ENCODE results near the gene PIP5K1B. TPM values are rescaled to one million over a fixed set of nuclear protein-coding genes. Genes with fewer than 3 reads are reported as not detected.

The PIP5K1B gene
- total RNA-seq, 2 experiments from 2014 or later, result 0.13 to 0.16 TPM

- Mint-ChIP-seq H3K4me1 (ENCODE audit: low read depth) (no peaks in the 10 kb centered on the region), H3K27me3 (ENCODE audit: low read depth) (peaks cover 16% of the 10 kb centered on the region), H3K9me3 (ENCODE audit: insufficient read depth) (no peaks in the 10 kb centered on the region), H3K4me3 (no peak overlapping the region), H3K36me3 (ENCODE audit: low read depth) (no peaks in the 10 kb centered on the region), H3K27ac (no peak overlapping the region)
- CTCF ChIA-PET, result no interaction called here
- no peak for DNase-seq
- POLR2A ChIA-PET, result no interaction called here
- ATAC-seq, result no peak
Observed at GRCh38 chr9:68726489-68726888, 21.4 kb downstream of the PIP5K1B start.

- ChIA-PET CTCF (no interaction called here), POLR2A (no interaction called here)
- no peak for ATAC-seq
- Mint-ChIP-seq H3K9me3 (ENCODE audit: insufficient read depth) (no peaks in the 10 kb centered on the region), H3K4me1 (ENCODE audit: low read depth) (no peaks in the 10 kb centered on the region), H3K27me3 (ENCODE audit: low read depth) (peaks cover 17% of the 10 kb centered on the region), H3K36me3 (ENCODE audit: low read depth) (no peaks in the 10 kb centered on the region), H3K4me3 (no peak overlapping the region), H3K27ac (no peak overlapping the region)
- no peak for DNase-seq
Observed at GRCh38 chr9:68727636-68728035, 22.6 kb downstream of the PIP5K1B start.

- POLR2A ChIA-PET, result no interaction called here
- CTCF ChIA-PET, result no interaction called here
- DNase-seq (no peak), ATAC-seq (no peak)
- Mint-ChIP-seq H3K4me3 (no peak overlapping the region), H3K9me3 (ENCODE audit: insufficient read depth) (no peaks in the 10 kb centered on the region), H3K36me3 (ENCODE audit: low read depth) (no peaks in the 10 kb centered on the region), H3K27me3 (ENCODE audit: low read depth) (peaks cover 19% of the 10 kb centered on the region), H3K27ac (no peak overlapping the region), H3K4me1 (ENCODE audit: low read depth) (no peaks in the 10 kb centered on the region)
Observed at GRCh38 chr9:68728731-68729130, 23.7 kb downstream of the PIP5K1B start.

GRCh38 chr9:68730570-68731235 lies 25.7 kb downstream of the PIP5K1B start:
- no peak for DNase-seq
- Mint-ChIP-seq H3K4me1 (ENCODE audit: low read depth) (no peaks in the 10 kb centered on the region), H3K36me3 (ENCODE audit: low read depth) (no peaks in the 10 kb centered on the region), H3K27me3 (ENCODE audit: low read depth) (peaks cover 19% of the 10 kb centered on the region), H3K4me3 (no peak overlapping the region), H3K27ac (no peak overlapping the region), H3K9me3 (ENCODE audit: insufficient read depth) (no peaks in the 10 kb centered on the region)
- ATAC-seq, result no peak
- POLR2A ChIA-PET, result no interaction called here
- CTCF ChIA-PET, result no interaction called here

GRCh38 chr9:68731857-68732256 lies 26.8 kb downstream of the PIP5K1B start:
- Mint-ChIP-seq H3K36me3 (ENCODE audit: low read depth) (no peaks in the 10 kb centered on the region), H3K4me3 (no peak overlapping the region), H3K27ac (no peak overlapping the region), H3K27me3 (ENCODE audit: low read depth) (peaks cover 26% of the 10 kb centered on the region), H3K9me3 (ENCODE audit: insufficient read depth) (no peaks in the 10 kb centered on the region), H3K4me1 (ENCODE audit: low read depth) (no peaks in the 10 kb centered on the region)
- no peak for ATAC-seq
- ChIA-PET CTCF (no interaction called here), POLR2A (no interaction called here)
- no peak for DNase-seq

GRCh38 chr9:68732405-68733020 lies 27.5 kb downstream of the PIP5K1B start:
- Mint-ChIP-seq H3K27ac (no peak overlapping the region), H3K9me3 (ENCODE audit: insufficient read depth) (no peaks in the 10 kb centered on the region), H3K4me1 (ENCODE audit: low read depth) (no peaks in the 10 kb centered on the region), H3K4me3 (no peak overlapping the region), H3K27me3 (ENCODE audit: low read depth) (peaks cover 29% of the 10 kb centered on the region), H3K36me3 (ENCODE audit: low read depth) (no peaks in the 10 kb centered on the region)
- CTCF ChIA-PET, result no interaction called here
- POLR2A ChIA-PET, result no interaction called here
- DNase-seq, result no peak
- no peak for ATAC-seq

- Mint-ChIP-seq H3K9me3 (ENCODE audit: insufficient read depth) (no peaks in the 10 kb centered on the region), H3K36me3 (ENCODE audit: low read depth) (no peaks in the 10 kb centered on the region), H3K27me3 (ENCODE audit: low read depth) (peaks cover 26% of the 10 kb centered on the region), H3K4me3 (no peak overlapping the region), H3K27ac (no peak overlapping the region), H3K4me1 (ENCODE audit: low read depth) (no peaks in the 10 kb centered on the region)
- ChIA-PET POLR2A (no interaction called here), CTCF (no interaction called here)
- ATAC-seq (no peak), DNase-seq (no peak)
Observed at GRCh38 chr9:68733021-68733405, 28.0 kb downstream of the PIP5K1B start.

GRCh38 chr9:68738358-68738757 lies 33.3 kb downstream of the PIP5K1B start:
- peaks cover 15% of the 10 kb centered on the region for H3K27me3 Mint-ChIP-seq (ENCODE audit: low read depth)
- no peaks in the 10 kb centered on the region for H3K36me3 Mint-ChIP-seq (ENCODE audit: low read depth)
- H3K27ac Mint-ChIP-seq, result no peak overlapping the region
- CTCF ChIA-PET, result no interaction called here
- no peak for ATAC-seq
- H3K4me3 Mint-ChIP-seq, result no peak overlapping the region
- H3K9me3 Mint-ChIP-seq (ENCODE audit: insufficient read depth), result no peaks in the 10 kb centered on the region
- POLR2A ChIA-PET, result no interaction called here
- no peak for DNase-seq
- H3K4me1 Mint-ChIP-seq (ENCODE audit: low read depth), result no peaks in the 10 kb centered on the region

- H3K36me3 Mint-ChIP-seq (ENCODE audit: low read depth), result no peaks in the 10 kb centered on the region
- H3K27ac Mint-ChIP-seq, result no peak overlapping the region
- ChIA-PET POLR2A (no interaction called here), CTCF (no interaction called here)
- DNase-seq (no peak), ATAC-seq (no peak)
- H3K4me3 Mint-ChIP-seq, result no peak overlapping the region
- H3K9me3 Mint-ChIP-seq (ENCODE audit: insufficient read depth), result no peaks in the 10 kb centered on the region
- peaks cover 15% of the 10 kb centered on the region for H3K27me3 Mint-ChIP-seq (ENCODE audit: low read depth)
- H3K4me1 Mint-ChIP-seq (ENCODE audit: low read depth), result no peaks in the 10 kb centered on the region
Observed at GRCh38 chr9:68739621-68740174, 34.7 kb downstream of the PIP5K1B start.

GRCh38 chr9:68740561-68740960 lies 35.5 kb downstream of the PIP5K1B start:
- peaks cover 15% of the 10 kb centered on the region for H3K27me3 Mint-ChIP-seq (ENCODE audit: low read depth)
- no peak for ATAC-seq
- no peaks in the 10 kb centered on the region for H3K4me1 Mint-ChIP-seq (ENCODE audit: low read depth)
- ChIA-PET CTCF (no interaction called here), POLR2A (no interaction called here)
- H3K27ac Mint-ChIP-seq, result no peak overlapping the region
- DNase-seq, result no peak
- no peaks in the 10 kb centered on the region for H3K9me3 Mint-ChIP-seq (ENCODE audit: insufficient read depth)
- H3K4me3 Mint-ChIP-seq, result no peak overlapping the region
- H3K36me3 Mint-ChIP-seq (ENCODE audit: low read depth), result no peaks in the 10 kb centered on the region

GRCh38 chr9:68741234-68741633 lies 36.2 kb downstream of the PIP5K1B start:
- H3K9me3 Mint-ChIP-seq (ENCODE audit: insufficient read depth), result no peaks in the 10 kb centered on the region
- H3K27ac Mint-ChIP-seq, result no peak overlapping the region
- no peaks in the 10 kb centered on the region for H3K36me3 Mint-ChIP-seq (ENCODE audit: low read depth)
- peaks cover 10% of the 10 kb centered on the region for H3K27me3 Mint-ChIP-seq (ENCODE audit: low read depth)
- POLR2A ChIA-PET, result no interaction called here
- ATAC-seq, result no peak
- DNase-seq, result no peak
- CTCF ChIA-PET, result no interaction called here
- no peak overlapping the region for H3K4me3 Mint-ChIP-seq
- H3K4me1 Mint-ChIP-seq (ENCODE audit: low read depth), result no peaks in the 10 kb centered on the region

- no peak for ATAC-seq
- Mint-ChIP-seq H3K4me1 (ENCODE audit: low read depth) (no peaks in the 10 kb centered on the region), H3K36me3 (ENCODE audit: low read depth) (no peaks in the 10 kb centered on the region), H3K27me3 (ENCODE audit: low read depth) (peaks cover 6% of the 10 kb centered on the region), H3K4me3 (no peak overlapping the region), H3K27ac (no peak overlapping the region), H3K9me3 (ENCODE audit: insufficient read depth) (no peaks in the 10 kb centered on the region)
- CTCF ChIA-PET, result no interaction called here
- POLR2A ChIA-PET, result no interaction called here
- no peak for DNase-seq
Observed at GRCh38 chr9:68741704-68742332, 36.8 kb downstream of the PIP5K1B start.

Measured in activated CD8-positive, alpha-beta T cell treated with anti-CD3 and anti-CD28 coated beads, Interleukin-2, amount 10 ng/mL, durations not matched to agents 7 days and 5 days (primary cell).